Activated T-helper 1 cell treated with anti-CD3 and anti-CD28 coated beads, Interleukin-12 subunit alpha, Interleukin-12 subunit beta, Interleukin-2, Interleukin-4 antibody, amounts not matched to agents 30 ng/mL and 10 ng/mL and 1 ng/mL, durations not matched to agents 14 hours and 24 hours and 36 hours (primary cell): ENCODE measurements around the gene PEAK1. TPM values are rescaled to one million over a fixed set of nuclear protein-coding genes. Genes with fewer than 3 reads are reported as not detected.

Experiments
- DNase-seq: peaks from one replicate; pipeline ENCODE4 v3.0.0; 2021; ENCODE audit warnings: low spot score
- H3K27ac Mint-ChIP-seq: one replicate; pipeline ENCODE4 v1.8.0; 2021; ENCODE audit warnings: mild to moderate bottlenecking, mixed read lengths
- H3K27me3 Mint-ChIP-seq: one replicate; pipeline ENCODE4 v1.8.0; 2022; ENCODE audit warnings: mild to moderate bottlenecking, moderate library complexity, mixed read lengths; ENCODE audit not compliant: insufficient read depth
- H3K36me3 Mint-ChIP-seq: one replicate; pipeline ENCODE4 v1.8.0; 2021; ENCODE audit warnings: low read depth, mixed read lengths
- H3K4me1 Mint-ChIP-seq: one replicate; pipeline ENCODE4 v1.8.0; 2021; ENCODE audit warnings: low read depth, mixed read lengths
- H3K4me3 Mint-ChIP-seq: one replicate; pipeline ENCODE4 v1.8.0; 2021; ENCODE audit warnings: mild to moderate bottlenecking, moderate library complexity, mixed read lengths
- H3K9me3 Mint-ChIP-seq: one replicate; pipeline ENCODE4 v1.8.0; 2021; ENCODE audit warnings: mixed read lengths
- intact Hi-C: fragments of 100-400 bp; cut with micrococcal nuclease; formaldehyde crosslinking; loops from one replicate; pipeline ENCODE4 v1.15.1; 2024
- total RNA-seq: library from RNA; stranded (reverse); gene quantifications from 2 replicates; pipeline ENCODE4 v1.2.3, GENCODE V29; 2022

PEAK1 gene
- total RNA-seq, 1 donor from 2014 or later: 27.0 TPM

GRCh38 chr15:77084436-77084835, 335.5 kb downstream of the PEAK1 start:
- no peak for DNase-seq
- Mint-ChIP-seq H3K27me3 (peaks cover 2% of the 10 kb centered on the region), H3K4me1 (peaks cover 15% of the 10 kb centered on the region), H3K9me3 (no peaks in the 10 kb centered on the region), H3K36me3 (no peaks in the 10 kb centered on the region), H3K4me3 (no peak overlapping the region), H3K27ac (no peak overlapping the region)
- intact Hi-C loops: no loop called here

- Mint-ChIP-seq H3K4me3 (peak overlapping the region; percentile 3), H3K9me3 (no peaks in the 10 kb centered on the region), H3K36me3 (no peaks in the 10 kb centered on the region), H3K4me1 (peaks cover 15% of the 10 kb centered on the region), H3K27me3 (peaks cover 2% of the 10 kb centered on the region), H3K27ac (no peak overlapping the region)
- DNase-seq: peak; percentile 28
- intact Hi-C loops: no loop called here
Observed at GRCh38 chr15:77083381-77084160, 336.3 kb downstream of the PEAK1 start.

GRCh38 chr15:77081971-77082370, 337.9 kb downstream of the PEAK1 start:
- H3K27ac Mint-ChIP-seq: no peak overlapping the region
- no peaks in the 10 kb centered on the region for H3K36me3 Mint-ChIP-seq
- DNase-seq: no peak
- H3K27me3 Mint-ChIP-seq: peaks cover 2% of the 10 kb centered on the region
- intact Hi-C loops: no loop called here
- H3K4me1 Mint-ChIP-seq: peaks cover 15% of the 10 kb centered on the region
- H3K9me3 Mint-ChIP-seq: no peaks in the 10 kb centered on the region
- no peak overlapping the region for H3K4me3 Mint-ChIP-seq

DNA sequence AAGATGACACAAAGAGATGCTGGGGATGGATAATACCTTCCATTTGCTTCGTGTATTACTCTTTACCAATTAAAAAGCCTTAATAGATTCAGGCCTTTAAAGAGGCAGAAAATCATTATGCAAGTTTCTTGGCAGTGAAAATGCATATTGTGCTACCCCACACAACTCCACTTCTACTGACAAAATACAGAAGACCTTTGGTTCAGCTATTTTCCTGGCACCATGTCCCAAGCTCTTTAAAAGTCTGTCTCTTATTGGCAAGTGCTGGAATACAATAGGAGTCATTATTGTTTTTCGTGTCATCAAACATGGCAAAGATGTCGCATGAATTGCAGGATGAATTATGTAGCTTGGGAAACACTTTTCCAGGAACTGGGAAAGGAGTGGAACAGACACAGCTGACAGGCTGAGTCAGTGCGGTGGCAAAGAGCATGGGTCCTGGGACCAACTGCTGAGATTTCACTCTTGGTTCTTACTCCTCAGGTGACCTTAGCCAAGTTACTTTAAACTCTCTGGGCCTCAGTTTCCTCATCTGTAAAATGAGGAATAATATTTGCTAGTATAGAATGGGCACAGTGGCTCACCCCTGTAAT, 343.5 kb downstream of the PEAK1 start:
- Mint-ChIP-seq H3K27ac (no peak overlapping the region), H3K4me3 (no peak overlapping the region), H3K27me3 (peaks cover 13% of the 10 kb centered on the region), H3K9me3 (no peaks in the 10 kb centered on the region), H3K36me3 (no peaks in the 10 kb centered on the region), H3K4me1 (peaks cover 3% of the 10 kb centered on the region)
- intact Hi-C loops: no loop called here
- DNase-seq: no peak

DNA sequence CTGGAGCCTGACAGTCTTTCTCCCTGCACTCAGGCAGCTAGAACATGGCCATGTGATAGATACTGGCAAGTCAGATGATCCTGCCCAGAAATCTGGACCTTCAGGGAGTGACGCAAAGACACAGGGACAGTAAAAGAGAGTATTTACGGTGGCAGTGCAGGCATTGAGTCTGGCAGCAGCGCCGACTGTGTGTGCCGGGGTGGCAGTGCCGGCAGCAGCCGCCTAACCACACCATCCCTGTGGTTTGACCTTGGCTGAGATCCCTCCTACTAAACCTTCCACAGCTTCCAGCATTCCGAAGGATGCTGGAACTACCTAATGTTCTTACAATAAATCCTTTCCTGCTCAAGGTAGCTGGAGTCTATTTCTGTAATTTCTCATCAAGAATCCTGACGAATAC, 344.4 kb downstream of the PEAK1 start:
- Mint-ChIP-seq H3K36me3 (no peaks in the 10 kb centered on the region), H3K27ac (no peak overlapping the region), H3K9me3 (no peaks in the 10 kb centered on the region), H3K27me3 (peaks cover 13% of the 10 kb centered on the region), H3K4me1 (peaks cover 7% of the 10 kb centered on the region), H3K4me3 (no peak overlapping the region)
- no peak for DNase-seq
- intact Hi-C loops: no loop called here

DNA sequence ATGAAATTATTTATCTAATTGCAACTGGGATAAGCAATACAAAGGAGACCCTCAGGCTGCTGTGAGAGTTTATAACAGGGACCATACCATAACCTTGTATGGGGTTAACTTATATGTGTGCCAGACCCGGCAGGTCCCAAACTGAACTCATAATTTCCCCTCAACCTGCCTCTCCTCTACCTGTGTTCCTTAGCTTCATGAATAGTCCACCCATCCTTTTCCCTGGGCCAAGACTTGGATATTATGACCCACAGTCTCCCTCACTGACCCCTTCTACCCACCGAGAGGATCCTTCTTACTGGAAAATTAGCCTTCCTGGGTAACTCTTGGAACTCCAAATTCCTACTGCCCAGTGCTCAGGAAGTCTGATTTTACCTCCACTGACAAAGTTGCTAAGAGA, 345.6 kb downstream of the PEAK1 start:
- H3K27me3 Mint-ChIP-seq: peaks cover 17% of the 10 kb centered on the region
- H3K36me3 Mint-ChIP-seq: peaks cover 2% of the 10 kb centered on the region
- no peak overlapping the region for H3K4me3 Mint-ChIP-seq
- DNase-seq: no peak
- intact Hi-C loops: no loop called here
- peaks cover 14% of the 10 kb centered on the region for H3K4me1 Mint-ChIP-seq
- no peaks in the 10 kb centered on the region for H3K9me3 Mint-ChIP-seq
- no peak overlapping the region for H3K27ac Mint-ChIP-seq

DNA sequence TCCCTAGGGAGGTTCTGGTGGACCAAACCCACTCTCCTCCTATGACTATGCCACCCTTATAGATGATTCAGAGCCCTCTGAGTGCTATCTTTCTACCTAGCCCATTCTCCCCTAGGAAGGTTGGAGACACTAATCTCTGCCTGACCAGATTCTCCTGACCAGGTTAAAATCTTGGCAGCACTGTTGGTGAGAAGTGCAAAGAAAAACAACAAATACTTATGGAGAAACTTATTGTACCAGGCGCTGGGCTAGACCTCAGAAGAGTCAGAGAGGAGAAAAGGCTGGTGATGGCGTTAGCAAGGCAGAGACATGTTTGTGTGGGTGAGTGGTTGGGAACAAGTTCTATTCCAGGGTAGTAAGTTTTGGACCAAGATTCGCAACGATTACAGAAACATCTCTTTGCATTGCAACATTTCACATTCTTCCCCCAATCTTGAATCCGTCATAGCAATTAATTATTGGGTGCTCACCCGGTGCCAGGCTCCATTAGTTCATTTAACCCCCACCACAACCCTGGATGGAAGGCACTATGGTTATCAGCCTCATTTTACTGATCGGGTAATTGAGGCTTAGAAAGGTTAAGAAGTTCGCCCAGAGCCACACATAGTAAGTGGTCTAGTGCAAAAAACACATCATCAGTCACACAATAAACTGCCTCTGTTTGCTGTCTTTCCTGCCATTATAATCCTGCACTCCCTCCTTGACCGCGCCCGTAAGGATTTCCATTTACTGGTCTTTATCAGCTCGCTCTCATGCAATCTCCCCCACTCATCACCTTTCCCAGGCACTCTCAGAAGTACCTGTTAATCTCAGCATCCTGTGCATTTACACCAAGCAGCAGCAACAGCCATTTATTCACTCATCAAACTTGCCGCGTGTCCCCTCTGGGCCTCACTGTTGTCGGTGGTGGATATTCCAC, 348.3 kb downstream of the PEAK1 start:
- Mint-ChIP-seq H3K4me1 (peaks cover 27% of the 10 kb centered on the region), H3K27me3 (peaks cover 19% of the 10 kb centered on the region), H3K4me3 (peak overlapping the region; percentile 82)

GRCh38 chr15:77070495-77071304, 349.2 kb downstream of the PEAK1 start, which contains the start of gene TSPAN3:
Gene TSPAN3 (minus strand): TSS chr15:77071109. CDS start chr15:77070954, 155 bp downstream.
- H3K27ac Mint-ChIP-seq: peak within 1 kb of the TSS; percentile 42

More for the DNA sequence above, 348.3 kb downstream of the PEAK1 start:
- H3K36me3 Mint-ChIP-seq: peaks cover 5% of the 10 kb centered on the region
- no peaks in the 10 kb centered on the region for H3K9me3 Mint-ChIP-seq
- no peak overlapping the region for H3K27ac Mint-ChIP-seq
- DNase-seq: no peak
- intact Hi-C loops: loop anchor here (1.0 to 2.0 kb wide), 4 partner anchors 57 to 349 kb away; partner anchors contain the start of genes HMG20A, PEAK1 and RCN2

DNA sequence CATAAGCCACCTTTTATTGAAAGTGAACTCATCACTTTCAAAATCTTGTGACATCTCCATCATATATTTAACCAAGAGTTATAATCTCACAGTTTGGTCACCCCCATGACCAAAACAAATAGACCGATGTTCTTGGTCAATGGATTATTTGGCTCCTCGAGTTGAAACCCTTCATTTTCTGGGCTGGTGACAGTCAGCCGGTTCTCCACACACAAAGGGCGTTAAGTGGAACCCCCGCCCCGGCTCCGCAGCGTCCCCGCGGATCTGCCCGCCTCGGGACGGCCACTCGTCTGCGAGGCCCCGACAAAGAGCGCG, 349.8 kb downstream of the PEAK1 start:
- DNase-seq: no peak
- peak overlapping the region; percentile 87 for H3K4me3 Mint-ChIP-seq
- H3K27ac Mint-ChIP-seq: no peak overlapping the region
- peaks cover 5% of the 10 kb centered on the region for H3K36me3 Mint-ChIP-seq
- intact Hi-C loops: loop anchor here (2.0 kb wide), 2 partner anchors 55 to 351 kb away; partner anchors contain the start of genes HMG20A and PEAK1
- H3K9me3 Mint-ChIP-seq: no peaks in the 10 kb centered on the region
- peaks cover 16% of the 10 kb centered on the region for H3K27me3 Mint-ChIP-seq
- H3K4me1 Mint-ChIP-seq: peaks cover 28% of the 10 kb centered on the region

More at GRCh38 chr15:77070495-77071304, 349.2 kb downstream of the PEAK1 start, which contains the start of gene TSPAN3:
- no peaks in the 10 kb centered on the region for H3K9me3 Mint-ChIP-seq
- H3K4me1 Mint-ChIP-seq: peaks cover 27% of the 10 kb centered on the region
- H3K27me3 Mint-ChIP-seq: peaks cover 19% of the 10 kb centered on the region
- H3K4me3 Mint-ChIP-seq: peak within 1 kb of the TSS; percentile 87
- intact Hi-C loops: loop anchor here (1.0 to 2.0 kb wide), 4 partner anchors 56 to 350 kb away; partner anchors contain the start of genes HMG20A, PEAK1 and RCN2
- peaks cover 5% of the 10 kb centered on the region for H3K36me3 Mint-ChIP-seq
- peak; percentile 91 for DNase-seq

DNA sequence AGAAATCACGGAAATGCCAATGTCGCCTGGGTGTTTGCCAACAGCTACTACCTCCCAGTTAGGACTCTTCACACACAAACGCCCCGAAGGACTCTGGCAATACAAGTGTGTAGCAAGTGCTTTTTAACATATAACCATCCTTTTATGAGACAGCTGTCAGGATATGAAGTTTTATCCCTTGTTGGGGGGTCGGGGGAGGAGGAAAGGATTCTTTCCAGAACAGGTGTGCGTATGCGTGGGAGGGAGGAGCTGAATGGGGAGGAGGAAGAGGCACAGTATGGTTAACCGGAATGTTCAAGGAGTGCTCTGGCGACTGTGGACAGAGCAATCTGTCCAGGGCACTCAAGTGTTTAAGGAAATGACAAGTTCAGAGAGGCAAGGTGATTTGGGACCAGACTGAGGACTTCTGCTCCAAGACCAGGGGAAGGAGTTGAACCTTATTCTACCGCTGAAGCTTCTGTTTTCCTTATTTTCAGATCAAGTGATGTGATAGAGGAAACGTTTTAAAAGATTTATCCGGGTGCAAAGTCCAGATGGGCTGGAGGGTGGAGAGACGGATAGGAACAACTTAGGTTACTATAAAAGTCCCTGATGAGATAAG, 350.3 kb downstream of the PEAK1 start:
- Mint-ChIP-seq H3K36me3 (peaks cover 5% of the 10 kb centered on the region), H3K9me3 (no peaks in the 10 kb centered on the region), H3K27me3 (peaks cover 13% of the 10 kb centered on the region), H3K4me1 (peaks cover 33% of the 10 kb centered on the region), H3K4me3 (peak overlapping the region; percentile 87), H3K27ac (peak overlapping the region; percentile 74)
- no peak for DNase-seq
- intact Hi-C loops: loop anchor here (2.0 to 5.0 kb wide), 3 partner anchors 55 to 737 kb away; partner anchors contain the start of genes HMG20A and PEAK1

GRCh38 chr15:77068633-77069032, 351.3 kb downstream of the PEAK1 start:
- no peak overlapping the region for H3K27ac Mint-ChIP-seq
- H3K9me3 Mint-ChIP-seq: no peaks in the 10 kb centered on the region
- peaks cover 8% of the 10 kb centered on the region for H3K27me3 Mint-ChIP-seq
- H3K36me3 Mint-ChIP-seq: peaks cover 7% of the 10 kb centered on the region
- DNase-seq: no peak
- H3K4me1 Mint-ChIP-seq: peaks cover 35% of the 10 kb centered on the region
- intact Hi-C loops: loop anchor here (5.0 kb wide), 1 partner anchor 736 kb away; no protein-coding TSS in a partner anchor
- no peak overlapping the region for H3K4me3 Mint-ChIP-seq
